NT2/D1 (cell line): ENCODE data around the gene ACAN.

Experiments
- SUZ12 ChIP-seq: IDR thresholded peaks from 2 replicates; pipeline ENCODE4 v1.6.1; 2011; ENCODE audit not compliant: insufficient read length, insufficient read depth; ENCODE audit errors: extremely low read depth
- YY1 ChIP-seq: IDR thresholded peaks from 2 replicates; pipeline ENCODE4 v1.6.1; 2011; ENCODE audit not compliant: insufficient read length, insufficient read depth
- ZNF274 ChIP-seq: IDR thresholded peaks from 2 replicates; pipeline ENCODE4 v1.6.1; 2011; ENCODE audit warnings: mild to moderate bottlenecking, low read depth, low read length

DNA sequence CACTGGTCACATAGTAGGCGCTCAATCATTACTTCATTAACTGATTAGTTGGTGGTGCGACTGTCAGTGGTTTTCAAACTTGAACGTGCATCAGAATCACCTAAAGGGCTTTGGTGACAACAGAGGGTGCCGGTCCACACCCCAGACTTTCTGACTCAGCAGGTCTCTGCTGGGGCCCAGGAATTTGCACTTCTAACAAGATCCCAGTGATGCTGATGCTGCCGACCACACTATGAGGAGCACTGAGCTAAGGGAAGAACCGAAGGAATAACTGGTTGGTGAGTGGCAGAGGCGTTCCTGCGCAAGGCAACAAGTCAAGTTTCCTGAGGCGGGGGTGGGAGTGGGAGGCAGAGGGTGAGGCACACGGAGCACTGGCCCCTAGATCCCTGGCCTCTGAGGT lies 73.3 kb downstream of the ACAN start:
- TF ChIP-seq YY1 (no peak), ZNF274 (no peak), SUZ12 (no peak)
